Measurements from ENCODE around the gene CLCA4.

The CLCA4 gene

GRCh38 chr1:86523670-86524354 lies 23.1 kb upstream of the CLCA4 start:
- no peak for TF ChIP-seq CTCF (IDR thresholded peaks at IDR 0.05; ENCODE audit: low read depth, low read length, missing control alignments)
- H3K4me3 ChIP-seq (replicated peaks; ENCODE audit: low read depth, low read length), result no peak overlapping the region
- no peak for DNase-seq (ENCODE audit: extremely low read depth, low read depth)

- no peak for TF ChIP-seq CTCF (IDR thresholded peaks at IDR 0.05; ENCODE audit: low read depth, low read length, missing control alignments)
- no peak for DNase-seq (ENCODE audit: extremely low read depth, low read depth)
- H3K4me3 ChIP-seq (replicated peaks; ENCODE audit: low read depth, low read length), result no peak overlapping the region
These were observed 19.6 kb upstream of the CLCA4 start for GRCh38 chr1:86527306-86527705.

DNA sequence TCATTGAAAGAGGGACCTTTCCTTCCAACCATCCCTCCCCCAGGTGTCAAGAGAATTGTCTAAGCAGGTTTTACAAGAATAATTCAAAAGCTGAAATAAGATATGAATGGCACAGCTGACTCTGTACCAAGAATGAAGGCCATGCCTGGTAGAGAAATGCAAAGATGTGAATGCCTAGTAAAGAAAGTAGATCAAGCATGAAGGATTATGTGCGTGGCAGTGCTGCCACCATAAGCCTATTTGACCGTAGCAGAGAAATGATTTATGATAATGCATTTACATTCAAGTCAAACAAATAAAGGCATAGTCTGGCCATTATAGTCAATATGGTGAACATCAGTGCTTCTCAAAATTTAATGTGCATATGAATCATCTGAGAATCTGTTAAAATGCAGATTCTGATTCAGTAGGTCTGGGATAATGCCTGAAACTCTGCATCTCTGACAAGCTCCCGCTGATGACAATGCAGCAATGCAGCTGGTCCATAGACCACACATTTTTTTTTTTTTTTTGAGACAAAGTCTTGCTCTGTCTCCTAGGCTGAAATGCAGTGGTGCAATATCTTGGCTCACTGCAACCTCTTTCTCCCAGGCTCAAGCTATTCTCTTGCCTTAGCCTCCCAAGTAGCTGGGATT lies 16.6 kb upstream of the CLCA4 start:
- no peak for DNase-seq (ENCODE audit: extremely low read depth, low read depth)
- no peak for TF ChIP-seq CTCF (IDR thresholded peaks at IDR 0.05; ENCODE audit: low read depth, low read length, missing control alignments)
- H3K4me3 ChIP-seq (replicated peaks; ENCODE audit: low read depth, low read length), result no peak overlapping the region

DNA sequence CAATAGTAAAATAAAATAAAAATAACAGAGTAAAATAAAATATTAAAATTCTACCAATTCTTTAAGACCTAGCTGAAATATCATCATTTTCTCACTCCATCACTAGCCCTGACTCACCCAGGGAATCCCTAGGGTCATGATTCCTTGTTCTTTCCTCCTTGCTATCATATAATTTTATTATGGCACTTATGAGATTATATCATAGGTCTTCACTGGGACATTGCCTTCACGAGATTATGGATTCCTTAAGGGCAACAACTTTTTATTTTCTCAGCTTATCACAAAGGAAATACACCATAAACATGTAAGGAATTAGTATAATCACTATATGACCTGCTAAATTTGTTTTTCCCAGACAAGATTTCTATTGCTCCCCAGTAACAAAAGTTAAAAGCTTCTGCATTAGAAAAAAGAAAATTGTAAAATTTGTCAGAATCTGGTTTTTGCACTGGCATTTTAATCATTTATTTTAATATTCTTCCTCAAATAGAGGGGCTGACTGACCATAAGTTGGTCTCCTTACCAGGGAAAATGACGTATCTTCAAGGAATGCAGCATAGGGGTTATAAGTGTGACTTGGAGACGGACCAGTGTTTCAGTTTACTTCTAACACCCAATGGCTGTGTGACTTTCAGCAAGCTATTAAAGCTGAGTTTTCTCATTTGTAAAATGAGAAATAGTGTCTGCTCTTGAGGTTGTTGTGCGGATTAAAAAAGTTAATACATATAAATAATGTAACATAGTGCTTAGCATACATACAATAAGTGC lies 8.8 kb upstream of the CLCA4 start:
- DNase-seq (ENCODE audit: extremely low read depth, low read depth), result no peak
- no peak overlapping the region for H3K4me3 ChIP-seq (replicated peaks; ENCODE audit: low read depth, low read length)
- no peak for TF ChIP-seq CTCF (IDR thresholded peaks at IDR 0.05; ENCODE audit: low read depth, low read length, missing control alignments)

- DNase-seq (ENCODE audit: extremely low read depth, low read depth), result no peak
- no peak for TF ChIP-seq CTCF (IDR thresholded peaks at IDR 0.05; ENCODE audit: low read depth, low read length, missing control alignments)
- no peak overlapping the region for H3K4me3 ChIP-seq (replicated peaks; ENCODE audit: low read depth, low read length)
These were observed 8.1 kb upstream of the CLCA4 start for GRCh38 chr1:86538775-86539174.

DNA sequence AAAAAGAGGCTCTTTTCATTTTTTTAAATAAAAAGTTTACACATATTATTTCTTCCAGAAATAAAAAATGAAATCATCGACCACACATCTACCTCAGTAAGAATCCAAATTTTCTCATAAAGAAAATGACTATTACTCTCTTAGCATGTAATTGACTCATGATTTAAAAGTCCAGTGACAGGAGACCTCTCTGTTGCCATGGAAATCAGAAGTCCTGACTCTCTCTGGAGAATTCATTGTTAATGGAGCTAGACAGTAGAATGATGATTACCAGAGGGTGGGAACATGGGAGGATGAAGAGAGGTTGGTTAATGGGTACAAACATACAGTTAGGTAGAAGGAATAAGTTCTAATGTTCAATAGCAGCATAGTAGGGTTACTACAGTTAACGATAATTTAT lies 5.0 kb upstream of the CLCA4 start:
- DNase-seq (ENCODE audit: extremely low read depth, low read depth), result no peak
- no peak overlapping the region for H3K4me3 ChIP-seq (replicated peaks; ENCODE audit: low read depth, low read length)
- TF ChIP-seq CTCF (IDR thresholded peaks at IDR 0.05; ENCODE audit: low read depth, low read length, missing control alignments), result no peak
